Transverse colon (tissue), 4 donors: Measurements from ENCODE around the gene PLA2G2D. TPM values are rescaled to one million over a fixed set of nuclear protein-coding genes. Genes with fewer than 3 reads are reported as not detected.

Experiments used
- DNase-seq: peaks from one replicate; pipeline ENCODE4 v3.0.0-alpha.2; 2019
- H3K27ac ChIP-seq, 4 donors: fragments of 200-600 bp; sonication (generic); 2 replicates each; pipeline ENCODE4 v1.5.1; 2016 to 2018; ENCODE audit warnings: inconsistent platforms in 4 of 4
- H3K27me3 ChIP-seq: fragments of 200-600 bp; sonication (generic); 2 replicates; pipeline ENCODE4 v1.5.1; 2017; ENCODE audit warnings: inconsistent platforms
- H3K36me3 ChIP-seq, 4 donors: fragments of 200-600 bp; sonication (generic); 2 replicates each; pipeline ENCODE4 v1.5.1; 2017 to 2019; ENCODE audit warnings: inconsistent platforms in 4 of 4
- H3K4me1 ChIP-seq, 4 donors: fragments of 200-600 bp; sonication (generic); 2 replicates each; pipeline ENCODE4 v1.5.1; 2017 to 2020; ENCODE audit warnings: inconsistent platforms in 4 of 4
- H3K4me3 ChIP-seq, 4 donors: fragments of 200-600 bp; sonication (generic); 1 replicate in 1 of 4; 2 replicates in 3 of 4; pipeline versions ENCODE4 v1.5.1 to v1.6.1; 2017 to 2019; ENCODE audit warnings: inconsistent platforms in 4 of 4
- H3K9me3 ChIP-seq, 2 donors: fragments of 200-600 bp; sonication (generic); 2 replicates each; pipeline ENCODE4 v1.5.1; 2017 to 2019; ENCODE audit warnings: inconsistent platforms in 2 of 2
- EP300 ChIP-seq: sonication (generic); formaldehyde crosslinking; IDR thresholded peaks from one replicate; pipeline ENCODE4 v1.6.1; 2017; ENCODE audit warnings: antibody characterized with exemption, low read depth
- POLR2A ChIP-seq: fragments of 450-650 bp; IDR thresholded peaks from one replicate; pipeline ENCODE4 v1.6.1; 2016; ENCODE audit warnings: antibody characterized with exemption, mild to moderate bottlenecking, moderate library complexity
- POLR2AphosphoS5 ChIP-seq, 3 donors: sonication (generic); formaldehyde crosslinking; IDR thresholded peaks; one replicate each; pipeline ENCODE4 v1.6.1; 2016; ENCODE audit warnings: antibody characterized with exemption in 3 of 3
- WGBS, 2 donors: methylation state at CpG; one replicate each; pipeline ENCODE4 v1.1.5; 2018; ENCODE audit warnings: low coverage in 1 of 2; 5-methylcytosine and 5-hydroxymethylcytosine counted together
- in situ Hi-C, 4 donors: fragments of 200-750 bp; cut with MboI; loops; one replicate each; pipeline versions ENCODE4 v1.15.0 to v1.15.1; 2017; ENCODE audit warnings: low sequenced_read_pairs in 3 of 4, low pct_ligation_motif_present in 1 of 4, low pct_unique_long_range_greater_than_20kb in 1 of 4
- intact Hi-C: fragments of 100-400 bp; cut with DNase I; formaldehyde crosslinking; loops from one replicate; pipeline ENCODE4 v1.15.1; 2023; ENCODE audit warnings: low total_unique reads
- total RNA-seq, 4 donors: library from RNA; depleted of rRNA; stranded (reverse); fragments of >200 nt; gene quantifications; one replicate each; pipeline ENCODE4 v1.1.0, GENCODE V29; 2016
- TF ChIP-seq, protein P1 (sequence below), 5 experiments: fragments of 200-600 bp in 3 of 5; fragments of 450-650 bp in 2 of 5; sonication (generic) in 3 of 5; IDR thresholded peaks; 1 replicate in 2 of 5; 2 replicates in 3 of 5; pipeline ENCODE4 v1.5.1; 2016 to 2017; ENCODE audit warnings: antibody characterized with exemption in 5 of 5, inconsistent platforms in 3 of 5, mild to moderate bottlenecking in 2 of 5, moderate library complexity in 1 of 5

PLA2G2D gene
- total RNA-seq, 4 donors from 2014 or later = 0.16 TPM; not detected in 3

DNA sequence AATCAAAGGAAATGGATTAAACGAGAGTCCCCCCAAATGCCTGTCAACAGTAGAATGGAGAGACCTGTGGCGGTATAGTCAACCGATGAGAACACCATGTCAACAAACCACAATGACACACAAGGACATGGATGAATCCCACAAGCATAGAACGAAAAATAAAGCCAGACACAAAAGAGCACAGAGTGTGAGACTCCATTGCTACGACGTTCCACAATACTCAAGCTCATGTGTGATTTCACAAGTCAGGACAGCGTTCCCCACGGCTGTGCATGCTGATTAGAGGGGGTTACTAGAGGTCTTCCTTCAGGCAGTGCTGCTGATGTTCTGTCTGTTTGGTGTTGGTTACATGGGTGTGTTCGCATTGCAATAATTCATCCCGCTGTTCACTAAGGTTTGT, 5.8 kb upstream of the PLA2G2D start:
- H3K9me3 ChIP-seq = peaks cover 0 to 4% of the 10 kb centered on the region in 2 donors
- H3K4me1 ChIP-seq = peaks cover 0 to 11% (median 1%) of the 10 kb centered on the region in 4 donors
- H3K27me3 ChIP-seq = no peaks in the 10 kb centered on the region
- TF ChIP-seq POLR2A = no peak
- TF ChIP-seq, protein P1, sequence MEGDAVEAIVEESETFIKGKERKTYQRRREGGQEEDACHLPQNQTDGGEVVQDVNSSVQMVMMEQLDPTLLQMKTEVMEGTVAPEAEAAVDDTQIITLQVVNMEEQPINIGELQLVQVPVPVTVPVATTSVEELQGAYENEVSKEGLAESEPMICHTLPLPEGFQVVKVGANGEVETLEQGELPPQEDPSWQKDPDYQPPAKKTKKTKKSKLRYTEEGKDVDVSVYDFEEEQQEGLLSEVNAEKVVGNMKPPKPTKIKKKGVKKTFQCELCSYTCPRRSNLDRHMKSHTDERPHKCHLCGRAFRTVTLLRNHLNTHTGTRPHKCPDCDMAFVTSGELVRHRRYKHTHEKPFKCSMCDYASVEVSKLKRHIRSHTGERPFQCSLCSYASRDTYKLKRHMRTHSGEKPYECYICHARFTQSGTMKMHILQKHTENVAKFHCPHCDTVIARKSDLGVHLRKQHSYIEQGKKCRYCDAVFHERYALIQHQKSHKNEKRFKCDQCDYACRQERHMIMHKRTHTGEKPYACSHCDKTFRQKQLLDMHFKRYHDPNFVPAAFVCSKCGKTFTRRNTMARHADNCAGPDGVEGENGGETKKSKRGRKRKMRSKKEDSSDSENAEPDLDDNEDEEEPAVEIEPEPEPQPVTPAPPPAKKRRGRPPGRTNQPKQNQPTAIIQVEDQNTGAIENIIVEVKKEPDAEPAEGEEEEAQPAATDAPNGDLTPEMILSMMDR (IDR thresholded peaks at IDR 0.05) = no peak
- TF ChIP-seq EP300 = no peak
- no peak for TF ChIP-seq POLR2AphosphoS5 (IDR thresholded peaks at IDR 0.05)
- 74 to 83% methylated on average over 6 to 10 of the region's 10 CpGs for WGBS, 2 donors
- no peak overlapping the region for H3K4me3 ChIP-seq
- in situ Hi-C loops = no loop called here
- no peaks in the 10 kb centered on the region for H3K36me3 ChIP-seq
- no peak overlapping the region for H3K27ac ChIP-seq
- intact Hi-C loops = no loop called here
- no peak for DNase-seq

DNA sequence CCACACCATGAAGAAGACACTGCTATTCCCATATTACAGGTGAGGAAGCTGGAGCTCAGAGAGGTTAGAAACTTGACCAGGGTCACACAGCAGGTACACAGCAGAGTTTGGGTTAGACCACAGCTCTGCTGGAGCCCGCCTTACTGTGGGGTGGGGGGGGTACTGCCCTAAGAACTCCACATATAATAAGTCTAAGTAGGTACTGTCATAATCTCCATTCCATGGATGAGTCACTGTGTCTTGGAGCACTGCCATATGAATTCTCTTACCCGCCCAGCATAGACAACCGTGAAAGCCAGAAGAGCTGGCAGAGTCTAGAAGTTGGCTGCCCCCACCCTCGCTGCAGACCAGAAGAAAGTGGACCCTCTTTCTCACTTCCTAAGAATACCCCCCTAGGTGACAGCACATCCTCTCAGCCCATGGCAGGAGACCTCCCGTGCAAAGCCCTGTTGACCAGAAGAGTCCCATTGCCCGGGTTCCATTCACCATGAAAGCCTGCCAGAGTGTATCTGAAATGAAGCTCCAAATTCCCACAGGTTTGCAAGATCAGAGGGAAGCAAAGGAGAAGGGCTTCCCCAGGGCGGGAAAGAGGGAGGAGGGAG, 5.2 kb upstream of the PLA2G2D start:
- in situ Hi-C loops = no loop called here
- WGBS, 2 donors = 49% methylated on average over 7 of the region's 7 CpGs; no CpG with 5 or more reads in 1 of the 2 donors
- Histone ChIP-seq H3K4me3 (no peak overlapping the region), H3K36me3 (no peaks in the 10 kb centered on the region), H3K27ac (no peak overlapping the region), H3K9me3 (peaks cover 0 to under 1% of the 10 kb centered on the region in 2 donors), H3K4me1 (peaks cover 0 to 11% (median 1%) of the 10 kb centered on the region in 4 donors), H3K27me3 (no peaks in the 10 kb centered on the region)
- DNase-seq = peak; percentile 44
- no peak for TF ChIP-seq POLR2AphosphoS5 (IDR thresholded peaks at IDR 0.05)
- no peak for TF ChIP-seq EP300
- TF ChIP-seq, protein P1 (IDR thresholded peaks at IDR 0.05) = no peak
- TF ChIP-seq POLR2A = no peak
- intact Hi-C loops = no loop called here

DNA sequence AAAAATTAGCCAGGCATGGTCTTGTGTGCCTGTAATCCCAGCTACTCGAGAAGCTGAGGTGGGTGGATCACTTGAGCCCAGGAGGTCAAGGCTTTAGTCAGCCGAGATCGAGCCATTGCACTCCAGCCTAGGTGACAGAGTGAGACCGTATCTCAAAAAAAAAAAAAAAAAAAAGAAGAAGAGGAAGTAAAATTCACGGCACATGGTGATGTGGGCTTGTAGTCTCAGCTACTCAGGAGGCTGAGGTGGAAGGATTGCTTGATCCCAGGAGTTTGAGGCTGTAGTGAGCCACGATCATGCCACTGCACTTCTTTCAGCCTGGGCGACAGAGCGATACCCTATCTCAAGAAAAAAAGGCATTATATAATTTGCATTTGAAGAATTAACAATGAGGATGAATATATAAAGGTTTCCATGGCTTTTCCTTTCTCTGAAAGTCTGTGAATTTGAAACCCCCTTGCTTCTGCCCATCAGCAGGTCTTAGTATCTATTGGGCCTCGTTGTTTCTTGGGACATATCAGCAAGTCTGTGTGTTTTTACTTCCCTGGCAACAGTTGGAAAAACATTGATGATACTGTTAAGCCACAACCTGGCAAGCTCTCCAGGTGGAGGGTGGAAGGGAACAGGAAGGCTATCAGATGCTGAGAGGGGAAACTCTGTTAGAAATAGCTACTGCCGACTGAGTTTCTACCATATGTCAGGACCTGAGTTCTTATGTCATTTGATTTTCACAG, 4.6 kb upstream of the PLA2G2D start:
- Histone ChIP-seq H3K27ac (no peak overlapping the region), H3K9me3 (no peaks in the 10 kb centered on the region), H3K36me3 (no peaks in the 10 kb centered on the region), H3K4me1 (peaks cover 0 to 11% (median 1%) of the 10 kb centered on the region in 4 donors), H3K27me3 (no peaks in the 10 kb centered on the region), H3K4me3 (no peak overlapping the region)
- 53 to 60% methylated on average over 7 to 10 of the region's 10 CpGs for WGBS, 2 donors
- intact Hi-C loops = no loop called here
- in situ Hi-C loops = no loop called here
- TF ChIP-seq EP300 = no peak
- TF ChIP-seq, protein P1 (IDR thresholded peaks at IDR 0.05) = no peak
- no peak for TF ChIP-seq POLR2A
- TF ChIP-seq POLR2AphosphoS5 (IDR thresholded peaks at IDR 0.05) = no peak
- no peak for DNase-seq

DNA sequence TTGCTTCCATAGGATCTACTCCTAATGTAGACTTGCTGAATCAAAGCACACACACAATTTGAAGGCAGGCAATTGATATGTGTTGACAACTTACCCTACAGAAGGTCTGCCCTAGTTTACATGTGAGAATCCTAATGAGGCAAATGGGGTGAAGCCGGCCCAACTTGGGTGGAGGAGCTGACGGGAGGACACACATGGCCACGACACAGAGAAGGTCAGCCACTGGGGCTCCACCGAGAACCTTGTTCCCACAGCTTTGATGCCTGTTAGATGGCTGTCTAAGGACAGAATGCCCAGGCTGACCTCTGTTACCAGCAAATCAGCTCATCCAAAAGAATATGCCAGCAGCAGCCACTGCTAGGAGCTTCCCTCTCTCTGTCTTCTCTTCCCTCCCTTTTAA, 1.5 kb upstream of the PLA2G2D start:
- TF ChIP-seq, protein P1 (IDR thresholded peaks at IDR 0.05) = no peak
- TF ChIP-seq POLR2A = no peak
- no peak for TF ChIP-seq POLR2AphosphoS5 (IDR thresholded peaks at IDR 0.05)
- no peak for TF ChIP-seq EP300
- Histone ChIP-seq H3K36me3 (no peaks in the 10 kb centered on the region), H3K27me3 (no peaks in the 10 kb centered on the region), H3K4me1 (peaks cover 0 to 11% (median 1%) of the 10 kb centered on the region in 4 donors), H3K9me3 (no peaks in the 10 kb centered on the region), H3K27ac (no peak overlapping the region), H3K4me3 (no peak overlapping the region)
- DNase-seq = no peak
- intact Hi-C loops (no loop called here), in situ Hi-C loops (no loop called here)
- WGBS, 2 donors = 97 to 100% methylated on average over 2 to 4 of the region's 4 CpGs
